HEK293 (cell line): Measurements from ENCODE around the gene CELSR3.

Experiments used
- BCL11A ChIP-seq: fragments of 450-650 bp; formaldehyde crosslinking; IDR thresholded peaks from 2 replicates; pipeline ENCODE4 v1.5.1; 2016; ENCODE audit warnings: low read depth, missing biosample characterization, missing genetic modification characterization
- KLF9 ChIP-seq: fragments of 450-650 bp; formaldehyde crosslinking; IDR thresholded peaks from 2 replicates; pipeline ENCODE4 v1.5.1; 2016; ENCODE audit warnings: missing biosample characterization, missing genetic modification characterization, low read depth
- MZF1 ChIP-seq: fragments of 450-650 bp; formaldehyde crosslinking; IDR thresholded peaks from 2 replicates; pipeline ENCODE4 v1.5.1; 2017; ENCODE audit warnings: missing biosample characterization, missing genetic modification characterization, borderline replicate concordance
- ZNF302 ChIP-seq: fragments of 450-650 bp; formaldehyde crosslinking; IDR thresholded peaks from 2 replicates; pipeline ENCODE4 v1.5.1; 2016; ENCODE audit warnings: missing biosample characterization, missing genetic modification characterization, low read depth
- ZNF311 ChIP-seq: fragments of 450-650 bp; formaldehyde crosslinking; IDR thresholded peaks from 2 replicates; pipeline ENCODE4 v1.5.1; 2017; ENCODE audit warnings: missing biosample characterization, missing genetic modification characterization, borderline replicate concordance
- ZNF426 ChIP-seq: fragments of 450-650 bp; formaldehyde crosslinking; IDR thresholded peaks from 2 replicates; pipeline ENCODE4 v1.5.1; 2017; ENCODE audit warnings: missing biosample characterization, missing genetic modification characterization, mild to moderate bottlenecking, inconsistent platforms, moderate library complexity
- ZNF501 ChIP-seq: fragments of 450-650 bp; formaldehyde crosslinking; IDR thresholded peaks from 2 replicates; pipeline ENCODE4 v1.5.1; 2016; ENCODE audit warnings: missing biosample characterization, missing genetic modification characterization
- TF ChIP-seq, protein P1 (sequence below): fragments of 450-650 bp; formaldehyde crosslinking; IDR thresholded peaks from 2 replicates; pipeline ENCODE4 v1.5.1; 2016; ENCODE audit warnings: missing biosample characterization, missing genetic modification characterization
- TF ChIP-seq, protein P2 (sequence below): fragments of 450-650 bp; formaldehyde crosslinking; IDR thresholded peaks from 2 replicates; pipeline ENCODE4 v1.5.1; 2016; ENCODE audit warnings: missing biosample characterization, missing genetic modification characterization

DNA sequence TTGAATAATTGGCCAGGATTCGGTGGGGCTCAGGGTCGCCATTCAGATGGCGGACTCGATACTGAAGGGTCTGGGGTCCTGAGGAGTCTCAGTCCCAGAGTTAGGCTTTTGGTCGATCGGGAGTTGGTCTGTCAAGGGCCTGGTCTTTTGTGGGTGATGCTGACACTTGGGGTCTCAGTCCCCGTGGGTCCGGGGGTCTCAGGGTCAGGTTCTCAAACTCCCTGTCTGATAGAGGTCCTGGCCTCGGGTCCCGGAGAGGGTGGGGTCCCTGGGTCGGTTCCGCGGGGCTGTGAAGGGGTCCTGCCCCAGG lies 22.6 kb upstream of the CELSR3 start:
- TF ChIP-seq, protein P1, sequence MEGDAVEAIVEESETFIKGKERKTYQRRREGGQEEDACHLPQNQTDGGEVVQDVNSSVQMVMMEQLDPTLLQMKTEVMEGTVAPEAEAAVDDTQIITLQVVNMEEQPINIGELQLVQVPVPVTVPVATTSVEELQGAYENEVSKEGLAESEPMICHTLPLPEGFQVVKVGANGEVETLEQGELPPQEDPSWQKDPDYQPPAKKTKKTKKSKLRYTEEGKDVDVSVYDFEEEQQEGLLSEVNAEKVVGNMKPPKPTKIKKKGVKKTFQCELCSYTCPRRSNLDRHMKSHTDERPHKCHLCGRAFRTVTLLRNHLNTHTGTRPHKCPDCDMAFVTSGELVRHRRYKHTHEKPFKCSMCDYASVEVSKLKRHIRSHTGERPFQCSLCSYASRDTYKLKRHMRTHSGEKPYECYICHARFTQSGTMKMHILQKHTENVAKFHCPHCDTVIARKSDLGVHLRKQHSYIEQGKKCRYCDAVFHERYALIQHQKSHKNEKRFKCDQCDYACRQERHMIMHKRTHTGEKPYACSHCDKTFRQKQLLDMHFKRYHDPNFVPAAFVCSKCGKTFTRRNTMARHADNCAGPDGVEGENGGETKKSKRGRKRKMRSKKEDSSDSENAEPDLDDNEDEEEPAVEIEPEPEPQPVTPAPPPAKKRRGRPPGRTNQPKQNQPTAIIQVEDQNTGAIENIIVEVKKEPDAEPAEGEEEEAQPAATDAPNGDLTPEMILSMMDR, result no peak
- TF ChIP-seq KLF9 (tag by site-specific recombination), result no peak
- no peak for TF ChIP-seq ZNF302 (tag by site-specific recombination)
- no peak for TF ChIP-seq MZF1 (tag by site-specific recombination)
- TF ChIP-seq ZNF501, result no peak
- no peak for TF ChIP-seq ZNF311 (tag by site-specific recombination)
- TF ChIP-seq ZNF426 (tag by site-specific recombination), result no peak
- TF ChIP-seq BCL11A (tag by site-specific recombination), result no peak
- TF ChIP-seq, protein P2, sequence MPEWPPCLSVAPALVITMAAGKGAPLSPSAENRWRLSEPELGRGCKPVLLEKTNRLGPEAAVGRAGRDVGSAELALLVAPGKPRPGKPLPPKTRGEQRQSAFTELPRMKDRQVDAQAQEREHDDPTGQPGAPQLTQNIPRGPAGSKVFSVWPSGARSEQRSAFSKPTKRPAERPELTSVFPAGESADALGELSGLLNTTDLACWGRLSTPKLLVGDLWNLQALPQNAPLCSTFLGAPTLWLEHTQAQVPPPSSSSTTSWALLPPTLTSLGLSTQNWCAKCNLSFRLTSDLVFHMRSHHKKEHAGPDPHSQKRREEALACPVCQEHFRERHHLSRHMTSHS (tag by site-specific recombination), result no peak
